ENCODE results near the gene DCLK2. TPM values are rescaled to one million over a fixed set of nuclear protein-coding genes. Genes with fewer than 3 reads are reported as not detected.

Gene DCLK2
- total and polyA plus RNA-seq, 2 of the 13 experiments (the other 11 are each of a cell fraction or from before 2014, with no cell fraction given) = not detected

DNA sequence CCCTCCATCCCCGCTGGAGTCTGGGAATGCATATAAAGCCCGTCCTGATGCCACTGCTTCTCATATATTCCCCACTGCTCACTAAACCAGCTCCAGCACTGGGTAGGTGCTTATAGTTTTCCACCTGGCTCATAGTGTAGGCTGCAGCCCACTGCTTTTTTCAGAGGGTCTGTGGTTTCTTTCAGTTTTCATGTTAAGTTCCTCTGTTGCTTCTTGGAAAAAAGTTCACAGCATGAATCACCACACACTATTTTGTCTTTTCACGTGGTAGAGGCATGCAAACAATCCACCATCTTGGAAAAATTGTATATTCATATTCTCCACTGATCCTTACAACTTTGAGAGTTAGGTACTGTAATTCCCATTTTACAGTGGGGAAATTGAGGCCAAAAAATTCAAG is 39.4 kb downstream of the DCLK2 start:
- Histone ChIP-seq H3K27ac (ENCODE audit: extremely low read length, insufficient read depth, low read length) (no peak overlapping the region), H3K9ac (ENCODE audit: insufficient read depth, low read depth, low read length) (no peak overlapping the region), H3K27me3 (ENCODE audit: control insufficient read depth in 1 of 2, insufficient read depth in 2 of 2, low read length in 2 of 2) (no peaks in the 10 kb centered on the region), H3K4me1 (ENCODE audit: insufficient read depth, low read length) (peaks cover 10% of the 10 kb centered on the region), H4K20me1 (ENCODE audit: insufficient read depth, low read length) (no peaks in the 10 kb centered on the region), H3K79me2 (ENCODE audit: insufficient read depth, low read length) (no peaks in the 10 kb centered on the region), H3K4me2 (ENCODE audit: low read depth, low read length) (no peak overlapping the region), H3K36me3 (replicated peaks in 1 of 2; ENCODE audit: control insufficient read depth in 1 of 2, insufficient read depth in 2 of 2, low read length in 2 of 2) (no peaks in the 10 kb centered on the region), H3K4me3 (replicated peaks in 1 of 3; ENCODE audit: insufficient read depth in 1 of 3, low read depth in 2 of 3, low read length in 3 of 3) (no peak overlapping the region), H3K9me3 (ENCODE audit: low read length) (no peaks in the 10 kb centered on the region), H2AFZ (ENCODE audit: low read length) (no peak overlapping the region)
- WGBS (ENCODE audit: low lambda C conversion rate) = 5% methylated on average over 1 of the region's 3 CpGs
- no TSS peak for BruUV-seq (replicated peaks)
- ChIA-PET POLR2A (no interaction called here), CTCF (ENCODE audit: low intra/inter-chr PET ratio, low total read pairs) (no interaction called here)
- in situ Hi-C loops (cut with HindIII; ENCODE audit: extremely low pct_ligation_motif_present, low pct_unique_long_range_greater_than_20kb) = no loop called here
- no peak for DNase-seq (ENCODE audit: low spot score)
- ATAC-seq = no peak
- intact Hi-C loops (cut with micrococcal nuclease; ENCODE audit: unreplicated experiment) = no loop called here
- no peak for FAIRE-seq
- TF ChIP-seq, protein P1, sequence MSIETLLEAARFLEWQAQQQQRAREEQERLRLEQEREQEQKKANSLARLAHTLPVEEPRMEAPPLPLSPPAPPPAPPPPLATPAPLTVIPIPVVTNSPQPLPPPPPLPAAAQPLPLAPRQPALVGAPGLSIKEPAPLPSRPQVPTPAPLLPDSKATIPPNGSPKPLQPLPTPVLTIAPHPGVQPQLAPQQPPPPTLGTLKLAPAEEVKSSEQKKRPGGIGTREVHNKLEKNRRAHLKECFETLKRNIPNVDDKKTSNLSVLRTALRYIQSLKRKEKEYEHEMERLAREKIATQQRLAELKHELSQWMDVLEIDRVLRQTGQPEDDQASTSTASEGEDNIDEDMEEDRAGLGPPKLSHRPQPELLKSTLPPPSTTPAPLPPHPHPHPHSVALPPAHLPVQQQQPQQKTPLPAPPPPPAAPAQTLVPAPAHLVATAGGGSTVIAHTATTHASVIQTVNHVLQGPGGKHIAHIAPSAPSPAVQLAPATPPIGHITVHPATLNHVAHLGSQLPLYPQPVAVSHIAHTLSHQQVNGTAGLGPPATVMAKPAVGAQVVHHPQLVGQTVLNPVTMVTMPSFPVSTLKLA (IDR thresholded peaks at IDR 0.05) = no peak
- no peak for TF ChIP-seq ZNF737 (CRISPR knock-in tag; IDR thresholded peaks at IDR 0.05; ENCODE audit: borderline replicate concordance)
- TF ChIP-seq, protein P2, sequence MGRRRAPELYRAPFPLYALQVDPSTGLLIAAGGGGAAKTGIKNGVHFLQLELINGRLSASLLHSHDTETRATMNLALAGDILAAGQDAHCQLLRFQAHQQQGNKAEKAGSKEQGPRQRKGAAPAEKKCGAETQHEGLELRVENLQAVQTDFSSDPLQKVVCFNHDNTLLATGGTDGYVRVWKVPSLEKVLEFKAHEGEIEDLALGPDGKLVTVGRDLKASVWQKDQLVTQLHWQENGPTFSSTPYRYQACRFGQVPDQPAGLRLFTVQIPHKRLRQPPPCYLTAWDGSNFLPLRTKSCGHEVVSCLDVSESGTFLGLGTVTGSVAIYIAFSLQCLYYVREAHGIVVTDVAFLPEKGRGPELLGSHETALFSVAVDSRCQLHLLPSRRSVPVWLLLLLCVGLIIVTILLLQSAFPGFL (CRISPR knock-in tag; IDR thresholded peaks at IDR 0.05) = no peak
- TF ChIP-seq ZNF10 (CRISPR knock-in tag; IDR thresholded peaks at IDR 0.05; ENCODE audit: borderline replicate concordance, low read depth) = no peak
- TF ChIP-seq ZNF17 (CRISPR knock-in tag; IDR thresholded peaks at IDR 0.05) = no peak
- TF ChIP-seq ZNF768 (CRISPR knock-in tag; IDR thresholded peaks at IDR 0.05) = no peak
- TF ChIP-seq FOXK2 (IDR thresholded peaks at IDR 0.05) = no peak
- no peak for TF ChIP-seq RFX3 (CRISPR knock-in tag; IDR thresholded peaks at IDR 0.05)
- no peak for TF ChIP-seq AGO2 (optimal IDR thresholded peaks at IDR 0.05; ENCODE audit: low read depth, low read length)
- TF ChIP-seq, protein P3, sequence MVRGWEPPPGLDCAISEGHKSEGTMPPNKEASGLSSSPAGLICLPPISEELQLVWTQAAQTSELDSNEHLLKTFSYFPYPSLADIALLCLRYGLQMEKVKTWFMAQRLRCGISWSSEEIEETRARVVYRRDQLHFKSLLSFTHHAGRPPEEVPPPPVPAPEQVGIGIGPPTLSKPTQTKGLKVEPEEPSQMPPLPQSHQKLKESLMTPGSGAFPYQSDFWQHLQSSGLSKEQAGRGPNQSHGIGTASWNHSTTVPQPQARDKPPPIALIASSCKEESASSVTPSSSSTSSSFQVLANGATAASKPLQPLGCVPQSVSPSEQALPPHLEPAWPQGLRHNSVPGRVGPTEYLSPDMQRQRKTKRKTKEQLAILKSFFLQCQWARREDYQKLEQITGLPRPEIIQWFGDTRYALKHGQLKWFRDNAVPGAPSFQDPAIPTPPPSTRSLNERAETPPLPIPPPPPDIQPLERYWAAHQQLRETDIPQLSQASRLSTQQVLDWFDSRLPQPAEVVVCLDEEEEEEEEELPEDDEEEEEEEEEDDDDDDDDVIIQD (CRISPR knock-in tag; IDR thresholded peaks at IDR 0.05; ENCODE audit: low read depth) = no peak
- TF ChIP-seq, protein P4, sequence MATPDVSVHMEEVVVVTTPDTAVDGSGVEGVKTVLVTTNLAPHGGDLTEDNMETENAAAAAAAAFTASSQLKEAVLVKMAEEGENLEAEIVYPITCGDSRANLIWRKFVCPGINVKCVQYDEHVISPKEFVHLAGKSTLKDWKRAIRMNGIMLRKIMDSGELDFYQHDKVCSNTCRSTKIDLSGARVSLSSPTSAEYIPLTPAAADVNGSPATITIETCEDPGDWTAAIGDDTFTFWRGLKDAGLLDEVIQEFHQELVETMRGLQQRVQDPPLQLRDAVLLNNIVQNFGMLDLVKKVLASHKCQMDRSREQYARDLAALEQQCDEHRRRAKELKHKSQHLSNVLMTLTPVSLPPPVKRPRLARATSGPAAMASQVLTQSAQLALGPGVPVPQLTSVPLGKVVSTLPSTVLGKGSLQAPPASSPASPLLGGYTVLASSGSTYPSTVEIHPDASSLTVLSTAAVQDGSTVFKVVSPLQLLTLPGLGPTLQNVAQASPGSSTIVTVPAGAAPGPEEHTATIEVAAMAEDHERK (CRISPR knock-in tag; IDR thresholded peaks at IDR 0.05; ENCODE audit: low read depth) = no peak
- TF ChIP-seq ZKSCAN5 (CRISPR knock-in tag; IDR thresholded peaks at IDR 0.05) = no peak
- TF ChIP-seq, protein P5, sequence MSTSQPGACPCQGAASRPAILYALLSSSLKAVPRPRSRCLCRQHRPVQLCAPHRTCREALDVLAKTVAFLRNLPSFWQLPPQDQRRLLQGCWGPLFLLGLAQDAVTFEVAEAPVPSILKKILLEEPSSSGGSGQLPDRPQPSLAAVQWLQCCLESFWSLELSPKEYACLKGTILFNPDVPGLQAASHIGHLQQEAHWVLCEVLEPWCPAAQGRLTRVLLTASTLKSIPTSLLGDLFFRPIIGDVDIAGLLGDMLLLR (CRISPR knock-in tag; IDR thresholded peaks at IDR 0.05) = no peak
- no peak for TF ChIP-seq ZNF75D (CRISPR knock-in tag; IDR thresholded peaks at IDR 0.05; ENCODE audit: borderline replicate concordance)
- TF ChIP-seq, protein P6, sequence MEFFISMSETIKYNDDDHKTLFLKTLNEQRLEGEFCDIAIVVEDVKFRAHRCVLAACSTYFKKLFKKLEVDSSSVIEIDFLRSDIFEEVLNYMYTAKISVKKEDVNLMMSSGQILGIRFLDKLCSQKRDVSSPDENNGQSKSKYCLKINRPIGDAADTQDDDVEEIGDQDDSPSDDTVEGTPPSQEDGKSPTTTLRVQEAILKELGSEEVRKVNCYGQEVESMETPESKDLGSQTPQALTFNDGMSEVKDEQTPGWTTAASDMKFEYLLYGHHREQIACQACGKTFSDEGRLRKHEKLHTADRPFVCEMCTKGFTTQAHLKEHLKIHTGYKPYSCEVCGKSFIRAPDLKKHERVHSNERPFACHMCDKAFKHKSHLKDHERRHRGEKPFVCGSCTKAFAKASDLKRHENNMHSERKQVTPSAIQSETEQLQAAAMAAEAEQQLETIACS (CRISPR knock-in tag; IDR thresholded peaks at IDR 0.05) = no peak
- TF ChIP-seq, protein P7, sequence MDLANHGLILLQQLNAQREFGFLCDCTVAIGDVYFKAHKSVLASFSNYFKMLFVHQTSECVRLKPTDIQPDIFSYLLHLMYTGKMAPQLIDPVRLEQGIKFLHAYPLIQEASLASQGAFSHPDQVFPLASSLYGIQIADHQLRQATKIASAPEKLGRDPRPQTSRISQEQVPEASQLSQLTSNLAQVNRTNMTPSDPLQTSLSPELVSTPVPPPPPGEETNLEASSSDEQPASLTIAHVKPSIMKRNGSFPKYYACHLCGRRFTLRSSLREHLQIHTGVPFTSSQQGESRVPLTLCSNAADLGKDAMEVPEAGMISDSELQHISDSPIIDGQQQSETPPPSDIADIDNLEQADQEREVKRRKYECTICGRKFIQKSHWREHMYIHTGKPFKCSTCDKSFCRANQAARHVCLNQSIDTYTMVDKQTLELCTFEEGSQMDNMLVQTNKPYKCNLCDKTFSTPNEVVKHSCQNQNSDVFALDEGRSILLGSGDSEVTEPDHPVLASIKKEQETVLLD (CRISPR knock-in tag; IDR thresholded peaks at IDR 0.05; ENCODE audit: low read depth) = no peak
- no peak for TF ChIP-seq NCOA2 (CRISPR knock-in tag; IDR thresholded peaks at IDR 0.05)
